Right renal cortex interstitium (tissue), 3 donors: ENCODE results near the gene AHNAK. TPM values are rescaled to one million over a fixed set of nuclear protein-coding genes. Genes with fewer than 3 reads are reported as not detected.
A peak's percentile ranks its signal among the peaks of the same experiment; 100 is the strongest.

Experiments used
- DNase-seq, 3 donors: peaks; one replicate each; pipeline ENCODE4 v3.0.0-alpha.2; 2013; ENCODE audit warnings: low read depth in 3 of 3, low spot score in 2 of 3
- polyA plus RNA-seq, 3 donors: library from polyadenylated mRNA; unstranded; fragments of 120-200 nt; gene quantifications; one replicate each; pipeline ENCODE4 v1.2.1, GENCODE V29; 2013; ENCODE audit not compliant: insufficient read length in 3 of 3

Gene AHNAK
- polyA plus RNA-seq, 3 donors = 204 to 222 (median 220) TPM

DNA sequence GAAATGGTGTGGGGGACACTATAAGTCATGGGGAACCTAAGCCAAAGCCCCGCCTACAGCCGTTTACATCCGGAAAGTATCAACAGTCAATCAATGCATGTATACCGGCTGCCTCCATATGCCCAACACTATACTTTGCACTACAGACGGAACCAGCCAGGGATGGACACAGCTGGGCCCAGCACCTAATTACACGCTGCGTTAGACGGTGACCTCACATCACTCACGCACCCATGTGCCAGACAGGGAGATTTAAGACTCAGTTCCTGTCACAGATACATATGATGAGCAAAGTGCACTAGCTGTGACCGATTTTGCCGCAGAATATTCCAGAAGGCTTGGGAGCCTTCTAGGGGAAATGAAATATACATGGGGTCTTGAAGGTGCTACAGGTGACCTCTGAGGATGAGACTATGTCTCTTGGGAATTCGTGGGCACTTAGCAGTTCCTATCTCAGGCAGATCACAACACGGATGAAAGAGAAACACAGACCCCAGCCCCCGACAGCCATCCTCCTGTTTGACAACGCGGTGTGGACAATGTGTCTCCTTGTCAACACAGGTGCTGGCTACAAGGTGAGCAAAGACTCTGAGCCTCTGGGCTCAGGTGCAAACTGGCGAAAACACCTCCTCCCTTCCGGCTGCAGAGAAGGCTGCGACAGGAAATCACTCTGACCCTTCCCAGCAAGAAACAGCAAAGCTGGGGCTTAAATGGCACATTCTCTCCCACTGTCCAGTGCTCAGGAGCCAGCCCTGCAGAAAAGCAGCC, 8.0 kb downstream of the AHNAK start:
- DNase-seq = no peak

DNA sequence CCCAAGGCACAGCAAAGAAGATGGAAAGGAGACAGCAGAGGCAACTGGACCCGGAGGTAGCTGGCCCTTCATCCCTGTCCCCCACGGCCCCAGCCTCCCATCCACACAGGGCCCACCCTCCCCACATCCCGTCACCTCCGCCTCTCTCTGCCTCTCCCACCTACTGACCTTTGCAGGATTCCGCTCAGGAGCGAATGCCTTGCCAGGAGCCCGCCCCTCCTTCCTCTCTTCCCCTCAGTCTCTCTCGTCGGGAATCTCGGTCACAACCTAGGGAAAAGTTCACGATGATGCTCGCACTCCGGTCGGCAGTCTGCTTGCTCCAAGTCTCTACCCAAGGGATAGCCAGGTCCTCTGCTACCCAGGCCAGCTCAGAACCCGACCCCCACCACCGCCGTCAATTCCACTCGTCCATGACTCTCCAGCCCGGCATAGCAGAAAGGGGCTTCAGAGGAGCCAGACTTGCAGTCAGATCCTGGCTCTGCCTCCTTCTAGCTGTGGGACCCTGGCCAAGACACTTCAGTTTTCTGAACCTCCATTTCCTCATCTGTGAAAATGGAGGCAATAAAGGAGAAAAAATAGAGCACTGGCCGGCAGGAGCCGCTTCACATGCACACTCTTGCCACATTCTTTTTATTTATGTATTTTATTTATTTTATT, 10.2 kb downstream of the AHNAK start:
- DNase-seq = no peak

DNA sequence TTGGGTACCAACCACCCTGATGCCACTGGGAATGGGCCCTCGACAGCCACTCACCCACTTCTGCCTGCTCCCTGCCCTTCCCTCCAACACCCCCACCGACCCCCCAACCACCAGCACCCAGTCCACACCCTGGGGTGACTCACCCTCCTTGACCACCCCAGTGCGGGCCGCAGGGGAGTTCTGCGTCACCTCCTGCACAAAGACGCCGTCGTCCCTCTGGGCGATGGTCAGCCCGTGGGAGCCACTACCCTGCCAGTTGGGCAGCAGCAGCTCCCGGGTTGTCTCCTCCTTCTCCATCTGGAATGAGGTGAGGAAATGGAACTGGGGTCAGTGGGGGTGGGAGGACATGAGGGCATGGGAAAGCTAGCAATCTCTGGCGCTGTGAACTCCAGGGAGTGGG, 10.8 kb downstream of the AHNAK start:
- DNase-seq = no peak

- DNase-seq = no peak
Measured at GRCh38 chr11:62534779-62535545, 11.6 kb downstream of the AHNAK start.

- DNase-seq = no peak
Measured at GRCh38 chr11:62532096-62532495, 14.5 kb downstream of the AHNAK start.

GRCh38 chr11:62516736-62517371, 29.8 kb downstream of the AHNAK start:
- DNase-seq = no peak

DNA sequence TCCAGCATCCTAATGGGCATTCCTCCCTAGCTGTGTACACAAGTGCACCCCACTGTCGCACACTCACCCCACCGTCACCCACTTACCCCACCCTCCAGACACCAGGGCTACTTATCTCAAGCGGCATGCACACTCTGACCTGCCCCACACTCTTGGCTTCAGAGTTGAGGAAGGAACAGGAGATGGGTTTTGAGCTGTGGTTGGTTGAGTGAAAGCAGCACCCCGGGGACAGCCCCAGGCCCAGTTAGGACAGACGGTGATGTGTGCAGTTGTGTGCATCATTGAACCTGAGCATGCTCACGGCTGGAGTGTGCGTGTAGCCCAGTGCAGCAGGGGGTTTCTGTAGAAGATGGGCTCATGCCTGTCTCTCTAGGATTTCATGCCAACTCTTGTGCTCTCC, 32.5 kb downstream of the AHNAK start:
- no peak for DNase-seq

GRCh38 chr11:62513626-62514025, 33.0 kb downstream of the AHNAK start:
- DNase-seq = no peak

- no peak for DNase-seq
Measured at GRCh38 chr11:62512961-62513360, 33.6 kb downstream of the AHNAK start.

DNA sequence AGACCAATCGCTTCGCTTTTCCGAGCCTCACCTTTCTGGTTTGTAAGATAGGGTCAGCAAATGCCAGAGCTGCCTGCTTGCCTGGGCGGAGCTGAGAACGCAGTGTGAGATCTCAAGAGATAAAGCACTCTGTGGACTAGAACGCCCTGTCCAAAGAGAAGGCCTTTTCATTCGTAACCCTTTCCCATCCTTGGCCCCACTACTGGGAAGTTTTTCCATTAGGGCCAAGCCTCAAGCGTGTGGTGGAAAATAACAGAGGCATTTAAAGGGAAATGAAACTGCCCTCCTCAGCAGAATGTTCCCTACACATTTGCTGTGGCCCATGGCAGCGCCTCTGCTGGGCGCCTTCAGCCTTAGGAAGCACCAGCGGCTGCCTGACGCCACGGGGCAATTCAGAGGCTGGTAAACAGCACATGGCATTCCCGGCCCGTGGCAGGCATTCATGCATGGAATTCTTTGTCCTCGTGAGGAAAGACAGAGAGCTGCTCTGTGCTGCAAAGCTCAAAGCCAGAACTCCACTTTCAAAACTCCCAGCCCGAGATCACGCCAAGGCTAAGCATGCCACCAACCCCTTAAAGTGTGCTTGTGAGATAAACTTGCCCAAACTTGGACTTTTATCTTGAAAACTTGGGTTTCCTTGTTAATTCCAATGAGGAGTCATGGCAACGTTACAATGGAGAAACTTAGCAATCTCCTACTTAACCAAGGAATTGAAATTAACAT, 38.1 kb downstream of the AHNAK start:
- peak; percentile 42 to 63 (median 48) for DNase-seq

GRCh38 chr11:62507125-62507422, 39.5 kb downstream of the AHNAK start:
- DNase-seq = no peak

DNA sequence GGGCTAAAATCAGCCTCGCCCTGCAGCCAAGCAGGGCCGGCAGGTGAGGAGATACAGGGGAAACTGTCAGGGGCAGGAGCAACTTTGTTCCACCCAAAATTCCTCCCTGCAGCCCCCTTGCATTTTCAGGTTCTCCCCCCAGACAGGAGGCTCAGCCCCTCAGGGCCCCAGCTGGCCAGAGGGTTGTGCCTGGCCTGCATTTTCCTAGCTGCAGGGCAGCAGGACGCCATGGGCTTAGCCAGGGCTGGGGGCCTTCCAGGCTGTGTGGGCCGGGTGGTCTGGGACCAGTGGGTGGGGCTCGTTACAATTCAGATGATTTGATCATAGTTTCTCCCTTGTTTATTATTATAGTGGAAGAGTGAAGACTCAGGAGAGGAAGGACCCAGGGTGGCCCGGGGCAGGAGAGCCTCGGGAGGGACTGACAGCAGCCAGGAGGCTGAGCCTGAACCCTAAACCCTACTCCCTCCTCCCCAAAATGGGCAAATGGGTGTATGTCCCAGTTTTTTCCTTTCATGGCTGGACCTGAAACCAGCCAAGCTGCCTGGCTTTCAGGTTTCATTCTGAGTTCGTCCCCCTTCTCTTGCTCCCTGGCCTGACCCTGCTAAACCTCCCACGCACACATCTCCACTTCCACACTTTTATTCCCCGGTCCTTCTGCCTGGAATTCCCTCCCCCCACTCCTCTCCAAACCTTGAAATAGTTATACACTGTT, 40.0 kb downstream of the AHNAK start:
- DNase-seq = no peak

- DNase-seq = no peak
Measured at GRCh38 chr11:62505440-62506091, 41.0 kb downstream of the AHNAK start.

- DNase-seq = no peak
Measured at GRCh38 chr11:62505059-62505439, 41.6 kb downstream of the AHNAK start.

DNA sequence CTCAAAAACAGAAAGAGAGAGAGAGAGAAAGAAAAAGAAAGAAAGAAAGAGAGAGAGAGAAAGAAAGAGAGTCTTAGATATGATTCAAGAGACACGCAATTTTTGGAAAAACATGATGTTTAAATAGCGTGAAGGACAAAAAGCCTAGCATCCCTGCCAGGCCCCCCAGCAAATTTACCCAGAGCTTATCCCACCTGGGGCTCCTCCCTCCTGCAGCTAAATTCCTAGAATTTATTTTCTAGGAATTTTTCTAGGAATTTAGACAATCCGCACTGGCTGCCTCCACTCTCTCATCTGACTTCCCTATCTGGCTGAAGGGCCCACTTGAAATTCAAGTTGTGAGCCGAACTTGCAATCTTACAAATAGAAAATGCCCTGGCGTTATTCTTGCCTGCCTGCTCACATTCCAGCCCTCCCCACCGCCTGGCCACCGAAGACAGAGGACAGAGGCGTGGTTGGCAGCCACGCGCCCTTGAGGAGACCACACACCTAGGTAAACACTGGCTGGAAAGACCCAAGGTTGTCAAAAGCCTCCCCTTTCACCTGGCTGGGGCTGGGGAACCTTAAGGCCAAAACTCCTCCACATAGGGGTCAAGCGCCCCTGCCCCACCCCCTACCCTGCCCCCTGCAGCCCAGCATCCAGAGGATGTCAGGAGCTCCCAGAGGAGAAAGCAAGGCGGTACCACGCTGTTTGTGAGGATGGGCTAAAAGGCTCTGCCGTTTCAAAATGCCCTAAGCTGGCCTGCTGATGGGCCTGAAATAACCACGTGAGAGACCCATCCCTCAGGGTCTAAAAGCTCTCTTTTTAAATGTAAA, 42.2 kb downstream of the AHNAK start:
- DNase-seq = no peak

DNA sequence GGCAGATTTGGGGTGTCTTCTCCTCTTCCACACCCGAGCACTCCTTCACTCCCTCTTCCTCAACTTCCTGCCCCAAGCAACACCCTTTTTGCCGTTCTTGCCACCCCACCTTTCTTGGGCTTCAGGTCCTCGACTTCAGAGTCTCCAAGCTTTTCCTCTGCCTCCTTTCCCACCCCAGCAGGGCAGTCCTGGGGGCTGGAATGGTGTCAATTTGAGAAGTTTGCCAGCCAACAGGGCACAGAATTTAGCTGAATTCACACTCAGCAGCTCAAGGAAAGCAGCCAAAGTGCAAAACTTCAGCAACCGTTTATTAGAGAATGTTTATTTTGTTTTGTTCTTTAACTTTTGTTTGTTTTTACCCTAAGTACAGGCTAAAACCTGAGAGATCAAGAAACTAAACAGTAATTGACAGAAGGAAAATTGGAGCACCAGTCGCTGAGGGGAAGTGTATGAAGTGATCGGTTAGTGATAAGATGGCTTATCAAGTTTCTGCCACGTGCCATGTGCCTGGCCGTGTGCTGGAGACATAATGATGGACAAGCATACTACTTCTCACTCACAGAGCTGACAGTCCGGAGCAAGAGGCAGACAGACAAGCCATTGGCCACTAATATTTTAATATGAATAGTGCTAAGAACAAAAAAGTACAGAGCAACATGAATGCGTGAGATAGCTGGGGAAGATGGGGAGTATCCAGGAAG, 44.4 kb downstream of the AHNAK start:
- DNase-seq = no peak

DNA sequence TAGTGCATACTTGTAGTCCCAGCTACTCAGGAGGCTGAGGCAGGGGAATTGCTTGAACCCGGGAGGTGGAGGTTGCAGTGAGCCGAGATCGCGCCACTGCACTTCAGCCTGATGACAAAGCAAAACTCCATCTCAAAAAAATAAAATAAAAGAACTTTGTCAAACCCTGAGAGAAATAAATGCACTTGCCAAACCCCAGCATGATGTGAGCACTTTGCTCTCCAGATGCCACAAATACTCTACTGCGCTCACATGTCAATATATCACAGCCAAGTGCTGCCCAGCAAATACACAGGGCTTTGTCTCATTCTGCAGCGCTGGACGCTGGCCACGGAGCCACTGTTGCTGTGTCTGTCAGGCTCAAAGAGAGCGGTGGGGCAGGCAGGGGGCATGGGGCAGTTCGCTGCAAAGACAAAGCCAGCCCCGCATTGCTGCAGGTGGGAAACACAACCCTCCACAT, 45.1 kb downstream of the AHNAK start:
- no peak for DNase-seq

DNA sequence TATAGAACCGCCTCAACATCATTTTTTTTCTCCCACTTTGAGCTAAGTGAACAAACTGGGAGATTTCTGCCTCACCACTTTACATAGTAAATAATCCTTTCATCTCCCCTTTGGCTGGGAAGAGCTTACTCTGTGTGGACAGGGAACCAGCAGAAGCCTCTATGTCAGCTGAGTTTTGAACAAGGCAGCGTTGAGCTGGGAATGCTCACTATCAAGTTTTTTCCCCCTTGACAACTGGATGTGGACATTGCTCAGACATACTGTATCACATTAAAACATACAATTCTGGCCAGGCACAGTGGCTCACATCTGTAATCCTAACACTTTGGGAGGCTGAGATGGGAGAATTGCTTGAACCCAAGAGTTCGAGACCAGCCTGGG, 46.0 kb downstream of the AHNAK start:
- no peak for DNase-seq
